Measurements from ENCODE around the gene F12. TPM values are rescaled to one million over a fixed set of nuclear protein-coding genes. Genes with fewer than 3 reads are reported as not detected.

F12 gene
- total RNA-seq, 4 donors from 2014 or later: 0.36 to 1.2 (median 0.95) TPM; not detected in 1

DNA sequence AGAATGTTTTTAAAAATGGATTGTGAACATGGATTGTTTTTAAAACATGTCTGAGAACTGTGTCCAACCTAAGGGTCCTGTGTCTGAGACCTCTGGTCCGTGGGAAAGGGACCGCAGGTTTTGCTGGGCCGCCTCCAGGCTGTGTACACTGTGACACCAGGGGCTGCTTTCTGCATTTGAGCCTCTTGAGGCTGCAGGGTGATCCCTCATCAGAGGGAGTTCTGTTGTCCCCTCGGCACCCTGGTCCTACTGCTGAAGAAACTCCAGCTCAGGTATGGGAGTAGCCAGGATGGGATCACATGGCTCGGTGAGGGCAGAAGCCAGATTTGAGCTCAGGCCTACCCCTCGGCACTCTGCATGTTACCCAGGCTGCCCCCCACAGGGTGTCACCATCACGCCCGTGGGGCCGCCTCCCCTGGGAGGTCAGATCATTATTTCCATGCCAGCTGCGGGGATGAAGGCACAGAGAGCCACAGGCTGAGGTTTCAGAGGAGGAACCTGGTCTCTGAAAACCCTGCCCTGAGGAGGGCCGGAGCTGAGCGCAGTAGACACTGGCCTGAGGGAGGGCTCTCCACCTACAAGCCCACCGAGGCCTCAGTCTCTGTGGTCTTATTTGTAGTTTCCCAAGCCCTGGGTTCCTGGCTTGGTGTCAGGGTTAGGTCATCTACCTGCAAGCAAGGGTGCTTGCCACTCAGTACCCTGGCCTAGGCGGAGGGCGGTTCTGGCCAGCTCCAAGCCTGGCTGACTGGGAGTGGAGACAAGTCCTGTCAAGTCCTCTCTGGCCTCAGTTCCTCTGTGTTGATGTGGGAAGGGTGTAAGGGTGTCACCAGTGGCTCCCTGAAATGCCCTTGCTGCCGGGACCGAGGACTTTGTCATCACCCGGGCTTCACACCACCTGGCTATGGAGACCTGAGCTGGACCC, 40.0 kb upstream of the F12 start:
- Histone ChIP-seq H3K4me3 (no peak overlapping the region), H3K4me1 (peaks cover 17 to 25% of the 10 kb centered on the region in 2 donors), H3K27me3 (peaks cover 12 to 33% (median 23%) of the 10 kb centered on the region in 3 donors), H3K9me3 (no peaks in the 10 kb centered on the region), H3K27ac (no peak overlapping the region), H3K36me3 (no peaks in the 10 kb centered on the region)
- DNase-seq (no peak), ATAC-seq (no peak)
- in situ Hi-C loops (cut with MboI; ENCODE audit: low sequenced_read_pairs in 4 of 4) (loop anchor here in 2 of 4 donors (10.0 kb wide), 2 partner anchors 45 to 55 kb away; partner anchors contain the start of genes F12 (in 1 of the 2) and PFN3 (in 1 of the 2)), intact Hi-C loops (cut with DNase I; ENCODE audit: low total_unique reads) (loop anchor here (10.0 kb wide), 1 partner anchor 335 kb away; no protein-coding TSS in a partner anchor)
- TF ChIP-seq POLR2A (IDR thresholded peaks at IDR 0.05): no peak
- TF ChIP-seq, protein P1, sequence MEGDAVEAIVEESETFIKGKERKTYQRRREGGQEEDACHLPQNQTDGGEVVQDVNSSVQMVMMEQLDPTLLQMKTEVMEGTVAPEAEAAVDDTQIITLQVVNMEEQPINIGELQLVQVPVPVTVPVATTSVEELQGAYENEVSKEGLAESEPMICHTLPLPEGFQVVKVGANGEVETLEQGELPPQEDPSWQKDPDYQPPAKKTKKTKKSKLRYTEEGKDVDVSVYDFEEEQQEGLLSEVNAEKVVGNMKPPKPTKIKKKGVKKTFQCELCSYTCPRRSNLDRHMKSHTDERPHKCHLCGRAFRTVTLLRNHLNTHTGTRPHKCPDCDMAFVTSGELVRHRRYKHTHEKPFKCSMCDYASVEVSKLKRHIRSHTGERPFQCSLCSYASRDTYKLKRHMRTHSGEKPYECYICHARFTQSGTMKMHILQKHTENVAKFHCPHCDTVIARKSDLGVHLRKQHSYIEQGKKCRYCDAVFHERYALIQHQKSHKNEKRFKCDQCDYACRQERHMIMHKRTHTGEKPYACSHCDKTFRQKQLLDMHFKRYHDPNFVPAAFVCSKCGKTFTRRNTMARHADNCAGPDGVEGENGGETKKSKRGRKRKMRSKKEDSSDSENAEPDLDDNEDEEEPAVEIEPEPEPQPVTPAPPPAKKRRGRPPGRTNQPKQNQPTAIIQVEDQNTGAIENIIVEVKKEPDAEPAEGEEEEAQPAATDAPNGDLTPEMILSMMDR (IDR thresholded peaks at IDR 0.05 in 4 of 5, conservative IDR thresholded peaks at IDR 0.05 in 1 of 5): no peak

DNA sequence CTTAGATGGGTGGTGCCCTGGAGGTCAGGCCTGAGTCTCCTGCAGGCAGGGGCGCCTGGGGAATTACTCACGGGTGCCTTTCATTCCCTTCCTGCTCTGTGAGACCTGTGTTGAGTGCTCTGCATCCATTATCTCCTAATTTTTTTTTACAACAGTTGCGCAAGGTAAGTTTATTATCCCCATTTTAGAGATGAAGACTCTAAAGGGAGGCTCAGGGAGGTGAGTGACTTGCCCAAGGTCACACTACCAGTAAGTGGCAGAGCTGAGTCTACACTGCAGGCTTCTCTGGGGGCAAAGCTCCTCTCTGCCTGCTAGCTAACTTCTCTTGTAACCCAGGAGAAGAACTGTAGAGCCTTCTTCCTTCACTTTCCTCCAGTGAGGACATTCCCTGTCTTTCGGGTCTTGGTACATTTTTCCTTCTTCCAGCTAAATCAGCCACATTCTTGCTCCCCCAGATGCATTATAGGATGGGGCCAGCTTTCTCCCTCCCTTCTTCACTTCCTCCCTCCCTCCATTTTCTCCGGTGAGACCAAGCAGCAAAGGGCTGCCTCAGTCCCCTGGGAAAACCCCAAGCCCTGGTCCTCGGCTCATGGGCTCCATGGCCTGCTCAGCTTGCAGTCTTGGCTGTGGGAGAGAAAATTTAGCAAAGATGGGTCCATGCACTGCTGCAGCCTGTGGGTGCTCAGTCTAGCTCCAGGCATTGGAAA, 39.0 kb upstream of the F12 start:
- Histone ChIP-seq H3K27ac (no peak overlapping the region), H3K27me3 (peaks cover 12 to 33% (median 22%) of the 10 kb centered on the region in 3 donors), H3K4me3 (no peak overlapping the region), H3K36me3 (no peaks in the 10 kb centered on the region), H3K4me1 (peaks cover 12 to 19% of the 10 kb centered on the region in 2 donors), H3K9me3 (no peaks in the 10 kb centered on the region)
- in situ Hi-C loops (cut with MboI; ENCODE audit: low sequenced_read_pairs in 4 of 4) (loop anchor here in 1 of 4 donors (10.0 kb wide), 1 partner anchor 54 kb away; no protein-coding TSS in a partner anchor), intact Hi-C loops (cut with DNase I; ENCODE audit: low total_unique reads) (no loop called here)
- no peak for TF ChIP-seq POLR2A (IDR thresholded peaks at IDR 0.05)
- TF ChIP-seq, protein P1 (IDR thresholded peaks at IDR 0.05 in 4 of 5, conservative IDR thresholded peaks at IDR 0.05 in 1 of 5): no peak
- ATAC-seq (no peak), DNase-seq (no peak)

DNA sequence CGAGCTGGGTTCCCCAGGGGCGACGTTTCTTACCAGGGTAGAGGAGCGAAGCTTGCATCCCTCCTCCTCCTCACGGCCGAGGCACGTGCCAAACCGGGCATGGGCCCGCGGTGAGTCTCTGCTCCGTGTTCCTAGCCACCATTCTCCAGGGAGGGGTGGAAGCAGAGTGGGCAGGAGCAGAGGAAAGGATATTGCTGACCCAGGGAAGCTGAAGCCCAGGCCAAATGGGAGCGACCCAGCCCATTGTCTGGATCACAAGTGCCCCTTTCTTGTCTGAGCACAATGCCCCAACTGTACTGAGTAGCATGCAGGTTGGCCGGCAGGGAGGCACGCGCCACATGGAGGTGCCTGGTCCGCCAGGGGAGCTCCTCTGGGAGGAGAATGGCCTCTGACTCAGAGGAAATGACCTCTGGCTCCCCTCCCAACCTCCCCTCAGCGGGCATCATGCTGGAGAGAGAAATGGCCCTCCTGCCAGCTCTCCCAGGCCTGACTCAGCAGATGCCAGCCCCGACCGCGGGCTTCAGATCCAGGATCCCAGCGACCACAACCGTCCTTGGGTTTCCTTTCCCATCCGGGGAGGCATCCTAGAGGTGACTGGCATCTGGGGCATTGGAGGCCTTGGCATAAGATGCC, 38.4 kb upstream of the F12 start:
- no peak for TF ChIP-seq POLR2A (IDR thresholded peaks at IDR 0.05)
- TF ChIP-seq, protein P1 (IDR thresholded peaks at IDR 0.05 in 4 of 5, conservative IDR thresholded peaks at IDR 0.05 in 1 of 5): no peak
- peaks cover 7 to 33% (median 21%) of the 10 kb centered on the region in 3 donors for H3K27me3 ChIP-seq
- ATAC-seq (peak in 1 of 2 donors; percentile 40), DNase-seq (no peak)
- no peak overlapping the region for H3K27ac ChIP-seq
- intact Hi-C loops (cut with DNase I; ENCODE audit: low total_unique reads) (loop anchor here (2.0 kb wide), 1 partner anchor 21 kb away; the partner anchor contains the start of gene GRK6), in situ Hi-C loops (cut with MboI; ENCODE audit: low sequenced_read_pairs in 4 of 4) (loop anchor here in 1 of 4 donors (10.0 kb wide), 1 partner anchor 53 kb away; no protein-coding TSS in a partner anchor)
- H3K4me3 ChIP-seq: peak overlapping the region in 1 of 4 donors; percentile 47
- peaks cover 12 to 19% of the 10 kb centered on the region in 2 donors for H3K4me1 ChIP-seq
- H3K9me3 ChIP-seq: no peaks in the 10 kb centered on the region
- H3K36me3 ChIP-seq: no peaks in the 10 kb centered on the region

DNA sequence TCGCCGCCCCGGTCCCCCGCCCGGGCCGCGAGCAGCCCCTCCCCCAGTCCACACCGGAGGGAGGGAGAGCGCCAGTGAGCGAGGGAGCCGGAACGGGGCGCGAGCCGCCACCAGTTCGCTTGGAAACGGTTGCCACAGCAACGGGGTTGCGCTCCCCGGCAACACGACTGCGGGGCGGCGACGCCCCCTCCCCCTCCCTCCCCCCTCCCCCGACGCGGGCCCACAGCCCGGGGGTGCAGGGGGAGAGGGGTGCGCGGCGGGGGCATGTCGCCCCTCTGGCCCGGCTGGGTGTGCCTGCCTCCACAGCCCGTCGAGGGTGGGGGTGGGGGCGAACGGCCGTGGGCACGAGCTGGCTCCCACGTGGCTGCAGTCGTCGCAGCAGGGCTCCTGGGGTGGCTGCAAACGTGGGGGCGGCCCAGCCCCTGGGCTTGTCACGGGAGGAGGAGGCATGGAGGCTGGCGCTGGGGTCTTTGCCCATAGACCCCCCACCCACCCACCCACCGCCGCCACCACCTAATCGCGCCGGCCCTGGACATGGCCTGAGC, 37.8 kb upstream of the F12 start:
- H3K27me3 ChIP-seq: peaks cover 7 to 33% (median 21%) of the 10 kb centered on the region in 3 donors
- TF ChIP-seq, protein P1 (IDR thresholded peaks at IDR 0.05 in 4 of 5, conservative IDR thresholded peaks at IDR 0.05 in 1 of 5): no peak
- no peak for TF ChIP-seq POLR2A (IDR thresholded peaks at IDR 0.05)
- peak in 1 of 2 donors; percentile 28 for ATAC-seq
- H3K4me1 ChIP-seq: peaks cover 12 to 19% of the 10 kb centered on the region in 2 donors
- intact Hi-C loops (cut with DNase I; ENCODE audit: low total_unique reads) (loop anchor here (2.0 kb wide), 1 partner anchor 20 kb away; the partner anchor contains the start of gene GRK6), in situ Hi-C loops (cut with MboI; ENCODE audit: low sequenced_read_pairs in 4 of 4) (loop anchor here in 1 of 4 donors (10.0 kb wide), 1 partner anchor 52 kb away; no protein-coding TSS in a partner anchor)
- DNase-seq: no peak
- H3K9me3 ChIP-seq: no peaks in the 10 kb centered on the region
- H3K27ac ChIP-seq: no peak overlapping the region
- no peaks in the 10 kb centered on the region for H3K36me3 ChIP-seq
- H3K4me3 ChIP-seq: peak overlapping the region; percentile 47 to 68 (median 54)

Data from gastrocnemius medialis (tissue), 4 donors.